Endothelial cell of umbilical vein (primary cell): ENCODE measurements around the gene C19orf44. TPM values are rescaled to one million over a fixed set of nuclear protein-coding genes. Genes with fewer than 3 reads are reported as not detected.

Experiments
- BruUV-seq: library from RNA; stranded (reverse); fragments of 400-500 nt; replicated peaks from 2 replicates; lab custom pipeline; 2021; lab: Mats Ljungman, UMichigan
- CTCF ChIA-PET: fragments of 300-600, 350-600 bp; sonication (Branson Sonifier 250); formaldehyde crosslinking; loops from one replicate; lab custom pipeline; 2021; ENCODE audit warnings: antibody characterized with exemption, inconsistent platforms; lab: Charles Lee
- POLR2A ChIA-PET: fragments of 300-600, 350-600 bp; sonication (Branson Sonifier 250); formaldehyde crosslinking; loops from one replicate; lab custom pipeline; 2021; ENCODE audit warnings: antibody characterized with exemption, inconsistent platforms; lab: Charles Lee
- DNase-seq: peaks from one replicate; pipeline ENCODE4 v3.0.0-alpha.2; 2011; ENCODE audit warnings: low read depth, low spot score
- FAIRE-seq: peaks from 2 replicates; lab custom pipeline; 2011; peaks lifted over from hg19 to GRCh38; lab: Jason Lieb, UNC
- H2AFZ ChIP-seq: 2 replicates; pipeline ENCODE4 v1.6.0; 2012; ENCODE audit warnings: low read depth, low read length, control low read depth, inconsistent platforms
- H3K27ac ChIP-seq: 2 replicates; pipeline ENCODE4 v1.5.1; 2011; ENCODE audit warnings: low read depth, mild to moderate bottlenecking, control low read depth, low read length, moderate library complexity; ENCODE audit not compliant: insufficient read depth
- H3K27me3 ChIP-seq, 2 experiments: 2 replicates each; pipeline versions ENCODE4 v1.6.0 to v1.6.1; 2011; ENCODE audit warnings: low read length in 2 of 2, mixed read lengths in 1 of 2; ENCODE audit not compliant: control insufficient read depth in 2 of 2, insufficient read depth in 2 of 2
- H3K36me3 ChIP-seq, 2 experiments: 2 replicates in 1 of 2; 3 replicates in 1 of 2; pipeline ENCODE4 v1.5.1; 2011; ENCODE audit warnings: low read length in 2 of 2, mild to moderate bottlenecking in 1 of 2, moderate library complexity in 1 of 2; ENCODE audit not compliant: control insufficient read depth in 2 of 2, insufficient read depth in 2 of 2; ENCODE audit errors: extremely low read depth in 1 of 2
- H3K4me1 ChIP-seq: 3 replicates; pipeline ENCODE4 v1.5.1; 2011; ENCODE audit warnings: mild to moderate bottlenecking, low read length; ENCODE audit not compliant: control insufficient read depth, insufficient read depth; ENCODE audit errors: extremely low read depth
- H3K4me2 ChIP-seq: 2 replicates; pipeline ENCODE4 v1.6.1; 2011; ENCODE audit warnings: low read length, control low read depth, mixed read lengths; ENCODE audit not compliant: insufficient read depth
- H3K4me3 ChIP-seq, 3 experiments: fragments of 200-600 bp in 1 of 3; sonication (generic), shearing (Covaris generic) in 1 of 3; replicated peaks in 1 of 3; 2 replicates each; pipeline ENCODE4 v1.5.1; 2011 to 2016; ENCODE audit warnings: control low read depth in 3 of 3, low read length in 3 of 3, mild to moderate bottlenecking in 2 of 3, inconsistent platforms in 1 of 3, low read depth in 1 of 3, moderate library complexity in 1 of 3; ENCODE audit not compliant: insufficient read depth in 1 of 3
- H3K79me2 ChIP-seq: 2 replicates; pipeline ENCODE4 v1.6.0; 2012; ENCODE audit warnings: low read length, inconsistent platforms; ENCODE audit not compliant: control insufficient read depth, insufficient read depth
- H3K9ac ChIP-seq: replicated peaks from 2 replicates; pipeline ENCODE3; 2011; ENCODE audit warnings: low read length, control low read depth; ENCODE audit not compliant: insufficient read depth; ENCODE audit errors: extremely low read depth
- H3K9me1 ChIP-seq: replicated peaks from 3 replicates; pipeline ENCODE4 v1.6.0; 2011; ENCODE audit warnings: mild to moderate bottlenecking, low read length; ENCODE audit not compliant: control insufficient read depth, insufficient read depth; ENCODE audit errors: extremely low read depth
- H3K9me3 ChIP-seq: replicated peaks from 2 replicates; pipeline ENCODE4 v1.5.1; 2012; ENCODE audit warnings: low read length, inconsistent platforms; ENCODE audit not compliant: control insufficient read depth, insufficient read depth
- H4K20me1 ChIP-seq: replicated peaks from 2 replicates; pipeline ENCODE3; 2011; ENCODE audit warnings: mild to moderate bottlenecking, low read length; ENCODE audit not compliant: control insufficient read depth, insufficient read depth; ENCODE audit errors: extremely low read depth
- EZH2 ChIP-seq: IDR thresholded peaks from 2 replicates; pipeline ENCODE4 v1.6.1; 2012; ENCODE audit warnings: borderline replicate concordance, low read depth, mild to moderate bottlenecking, moderate library complexity, low read length, inconsistent platforms; ENCODE audit not compliant: severe bottlenecking
- FOS ChIP-seq: IDR thresholded peaks from 2 replicates; pipeline ENCODE4 v1.6.1; 2011; ENCODE audit warnings: mild to moderate bottlenecking, low read length, moderate library complexity, borderline replicate concordance; ENCODE audit not compliant: insufficient read depth
- GATA2 ChIP-seq: IDR thresholded peaks from 2 replicates; pipeline ENCODE4 v1.7.0; 2011; ENCODE audit warnings: low read depth, mild to moderate bottlenecking, moderate library complexity, mixed read lengths, low read length; ENCODE audit not compliant: insufficient read length, insufficient read depth
- JUN ChIP-seq: IDR thresholded peaks from 2 replicates; pipeline ENCODE4 v1.6.1; 2011; ENCODE audit warnings: borderline replicate concordance, low read depth; ENCODE audit not compliant: insufficient read length, insufficient read depth
- MYC ChIP-seq: IDR thresholded peaks from one replicate; pipeline ENCODE4 v1.6.1; 2011; ENCODE audit warnings: mild to moderate bottlenecking, low read depth, low read length
- POLR2A ChIP-seq: IDR thresholded peaks from 2 replicates; pipeline ENCODE4 v1.6.1; 2012; ENCODE audit warnings: low read depth, mild to moderate bottlenecking, control low read depth, low read length
- POLR2AphosphoS5 ChIP-seq: IDR thresholded peaks from 2 replicates; pipeline ENCODE4 v1.6.1; 2012; ENCODE audit warnings: low read depth, mild to moderate bottlenecking, control low read depth, low read length, moderate library complexity; ENCODE audit not compliant: insufficient read depth
- dilution Hi-C: fragments of 300-500 bp; cut with MboI; formaldehyde crosslinking; loops from one replicate; pipeline ENCODE4 v1.15.0; 2019; ENCODE audit warnings: low sequenced_read_pairs; ENCODE audit not compliant: extremely low pct_ligation_motif_present
- intact Hi-C: fragments of 100-400 bp; cut with micrococcal nuclease; formaldehyde crosslinking; loops from one replicate; pipeline ENCODE4 v1.10.0; 2022
- polyA plus RNA-seq, 4 experiments: library from polyadenylated mRNA; depleted of rRNA in 3 of 4; stranded (reverse) in 3 of 4; unstranded in 1 of 4; fragments of >200 nt; gene quantifications; 2 replicates each; pipeline versions ENCODE4 v1.2.1 to v1.2.3, GENCODE V29; 2011 to 2012; ENCODE audit warnings: missing spikeins in 1 of 4
- total RNA-seq: library from RNA; stranded (reverse); gene quantifications from 2 replicates; pipeline ENCODE4 v1.2.3, GENCODE V29; 2021
- TF ChIP-seq, protein P1 (sequence below), 2 donors: IDR thresholded peaks; 1 replicate in 1 of 2; 2 replicates in 1 of 2; pipeline ENCODE4 v1.5.1; 2011; ENCODE audit warnings: low read length in 2 of 2, mild to moderate bottlenecking in 2 of 2, moderate library complexity in 2 of 2, control low read depth in 1 of 2, inconsistent platforms in 1 of 2, low read depth in 1 of 2; ENCODE audit not compliant: insufficient read depth in 1 of 2; ENCODE audit errors: extremely low read depth in 1 of 2
- TF ChIP-seq, protein P2 (sequence below): IDR thresholded peaks from 2 replicates; pipeline ENCODE4 v1.6.1; 2011; ENCODE audit not compliant: insufficient read depth, insufficient read length

C19orf44 gene
- total and polyA plus RNA-seq, 2 donors (not counting 3 experiments of a cell fraction or from before 2014, with no cell fraction given): 3.5 to 4.3 TPM

DNA sequence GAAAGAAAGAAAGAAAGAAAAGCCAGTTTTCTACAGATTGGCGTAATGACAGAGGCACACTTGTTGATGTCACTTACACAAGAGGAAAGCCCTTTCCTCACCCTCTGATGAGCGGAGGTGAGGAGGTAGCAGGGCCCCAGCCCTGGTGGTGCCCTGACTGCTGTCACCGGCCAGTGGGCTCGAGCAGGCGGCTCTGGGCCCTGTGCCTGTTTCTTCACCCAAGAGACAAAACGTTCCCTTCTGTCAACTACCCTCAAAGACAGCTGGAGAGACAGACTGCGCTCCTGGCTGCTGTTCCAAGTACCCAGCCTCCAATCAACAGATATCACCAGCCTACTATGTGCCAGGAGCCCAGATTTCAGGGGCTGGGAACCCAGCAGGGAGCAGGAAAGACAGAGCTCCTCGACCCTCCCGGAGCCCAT, 34.6 kb upstream of the C19orf44 start:
- Histone ChIP-seq H2AFZ (no peak overlapping the region), H3K27ac (no peak overlapping the region), H3K36me3 (no peaks in the 10 kb centered on the region), H3K79me2 (peaks cover 64% of the 10 kb centered on the region), H3K27me3 (no peaks in the 10 kb centered on the region), H3K9me1 (no peaks in the 10 kb centered on the region), H3K4me1 (peaks cover 22% of the 10 kb centered on the region), H3K9me3 (no peaks in the 10 kb centered on the region), H3K9ac (no peak overlapping the region), H3K4me3 (no peak overlapping the region), H4K20me1 (no peaks in the 10 kb centered on the region), H3K4me2 (no peak overlapping the region)
- dilution Hi-C loops (no loop called here), intact Hi-C loops (no loop called here)
- no peak for DNase-seq
- TF ChIP-seq POLR2A: no peak
- TF ChIP-seq, protein P1, sequence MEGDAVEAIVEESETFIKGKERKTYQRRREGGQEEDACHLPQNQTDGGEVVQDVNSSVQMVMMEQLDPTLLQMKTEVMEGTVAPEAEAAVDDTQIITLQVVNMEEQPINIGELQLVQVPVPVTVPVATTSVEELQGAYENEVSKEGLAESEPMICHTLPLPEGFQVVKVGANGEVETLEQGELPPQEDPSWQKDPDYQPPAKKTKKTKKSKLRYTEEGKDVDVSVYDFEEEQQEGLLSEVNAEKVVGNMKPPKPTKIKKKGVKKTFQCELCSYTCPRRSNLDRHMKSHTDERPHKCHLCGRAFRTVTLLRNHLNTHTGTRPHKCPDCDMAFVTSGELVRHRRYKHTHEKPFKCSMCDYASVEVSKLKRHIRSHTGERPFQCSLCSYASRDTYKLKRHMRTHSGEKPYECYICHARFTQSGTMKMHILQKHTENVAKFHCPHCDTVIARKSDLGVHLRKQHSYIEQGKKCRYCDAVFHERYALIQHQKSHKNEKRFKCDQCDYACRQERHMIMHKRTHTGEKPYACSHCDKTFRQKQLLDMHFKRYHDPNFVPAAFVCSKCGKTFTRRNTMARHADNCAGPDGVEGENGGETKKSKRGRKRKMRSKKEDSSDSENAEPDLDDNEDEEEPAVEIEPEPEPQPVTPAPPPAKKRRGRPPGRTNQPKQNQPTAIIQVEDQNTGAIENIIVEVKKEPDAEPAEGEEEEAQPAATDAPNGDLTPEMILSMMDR (IDR thresholded peaks at IDR 0.05; ENCODE audit: extremely low read depth in 1 of 2, insufficient read depth in 1 of 2, low read depth in 1 of 2, low read length in 2 of 2): no peak
- TF ChIP-seq GATA2: no peak
- TF ChIP-seq, protein P2, sequence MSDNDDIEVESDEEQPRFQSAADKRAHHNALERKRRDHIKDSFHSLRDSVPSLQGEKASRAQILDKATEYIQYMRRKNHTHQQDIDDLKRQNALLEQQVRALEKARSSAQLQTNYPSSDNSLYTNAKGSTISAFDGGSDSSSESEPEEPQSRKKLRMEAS: no peak
- TF ChIP-seq EZH2: no peak
- no peak for TF ChIP-seq POLR2AphosphoS5
- no peak for TF ChIP-seq MYC
- TF ChIP-seq FOS: no peak
- TF ChIP-seq JUN: no peak
- ChIA-PET CTCF (interaction anchor here (0.9 to 4.4 kb wide), 2 partner anchors 19 to 26 kb away, joined by 3 to 18 read pairs; no protein-coding TSS in a partner anchor), POLR2A (interaction anchor here (0.7 kb wide), 1 partner anchor 1082 kb away, joined by 3 read pairs; no protein-coding TSS in a partner anchor)
- no TSS peak for BruUV-seq
- no peak for FAIRE-seq
